Measurements from ENCODE around the gene QSOX1. TPM values are rescaled to one million over a fixed set of nuclear protein-coding genes. Genes with fewer than 3 reads are reported as not detected.

Gene QSOX1
- total and polyA plus RNA-seq, 2 experiments from 2014 or later: 225 to 257 TPM

- Histone ChIP-seq H3K27me3 (no peaks in the 10 kb centered on the region), H3K27ac (no peak overlapping the region), H4K20me1 (ENCODE audit: insufficient read depth, poor library complexity, severe bottlenecking) (no peaks in the 10 kb centered on the region), H3K9me2 (replicated peaks; ENCODE audit: insufficient read depth) (no peaks in the 10 kb centered on the region), H3K4me1 (ENCODE audit: insufficient read depth) (no peaks in the 10 kb centered on the region), H3K4me2 (no peak overlapping the region), H3K9me3 (ENCODE audit: low read depth) (no peaks in the 10 kb centered on the region), H3K79me2 (no peaks in the 10 kb centered on the region), H3K36me3 (replicated peaks; ENCODE audit: insufficient read depth, low read depth) (no peaks in the 10 kb centered on the region), H3K4me3 (no peak overlapping the region), H2AFZ (no peak overlapping the region)
- DNase-seq (ENCODE audit: low spot score): no peak
- TF ChIP-seq EZH2phosphoT487 (IDR thresholded peaks at IDR 0.05; ENCODE audit: low read depth, severe bottlenecking, unreplicated experiment) (no peak), CTCF (IDR thresholded peaks at IDR 0.05; ENCODE audit: poor library complexity) (no peak), EZH2 (IDR thresholded peaks at IDR 0.05; ENCODE audit: borderline replicate concordance) (no peak)
- 93% methylated on average over 13 of the region's 18 CpGs for WGBS (ENCODE audit: low lambda C conversion rate, missing lambda C conversion rate)
Measured at GRCh38 chr1:180193141-180194047, 38.7 kb downstream of the QSOX1 start.

- H4K20me1 ChIP-seq (ENCODE audit: insufficient read depth, poor library complexity, severe bottlenecking): no peaks in the 10 kb centered on the region
Measured at GRCh38 chr1:180194048-180194425, 39.4 kb downstream of the QSOX1 start.

GRCh38 chr1:180194546-180195207, 40.0 kb downstream of the QSOX1 start:
- Histone ChIP-seq H3K9me2 (replicated peaks; ENCODE audit: insufficient read depth) (no peaks in the 10 kb centered on the region), H3K4me1 (ENCODE audit: insufficient read depth) (no peaks in the 10 kb centered on the region), H3K9me3 (ENCODE audit: low read depth) (no peaks in the 10 kb centered on the region), H4K20me1 (ENCODE audit: insufficient read depth, poor library complexity, severe bottlenecking) (no peaks in the 10 kb centered on the region), H3K27me3 (no peaks in the 10 kb centered on the region), H3K27ac (no peak overlapping the region), H3K36me3 (replicated peaks; ENCODE audit: insufficient read depth, low read depth) (no peaks in the 10 kb centered on the region), H3K4me2 (no peak overlapping the region), H3K4me3 (no peak overlapping the region), H2AFZ (no peak overlapping the region), H3K79me2 (no peaks in the 10 kb centered on the region)
- TF ChIP-seq CTCF (IDR thresholded peaks at IDR 0.05; ENCODE audit: poor library complexity) (no peak), EZH2 (IDR thresholded peaks at IDR 0.05; ENCODE audit: borderline replicate concordance) (no peak), EZH2phosphoT487 (IDR thresholded peaks at IDR 0.05; ENCODE audit: low read depth, severe bottlenecking, unreplicated experiment) (no peak)
- DNase-seq (ENCODE audit: low spot score): no peak
- WGBS (ENCODE audit: low lambda C conversion rate, missing lambda C conversion rate): 88% methylated on average over 19 of the region's 19 CpGs

More at GRCh38 chr1:180194048-180194425, 39.4 kb downstream of the QSOX1 start:
- H3K27me3 ChIP-seq: no peaks in the 10 kb centered on the region
- H3K9me3 ChIP-seq (ENCODE audit: low read depth): no peaks in the 10 kb centered on the region
- no peak for TF ChIP-seq CTCF (IDR thresholded peaks at IDR 0.05; ENCODE audit: poor library complexity)
- no peak for TF ChIP-seq EZH2 (IDR thresholded peaks at IDR 0.05; ENCODE audit: borderline replicate concordance)
- TF ChIP-seq EZH2phosphoT487 (IDR thresholded peaks at IDR 0.05; ENCODE audit: low read depth, severe bottlenecking, unreplicated experiment): no peak
- DNase-seq (ENCODE audit: low spot score): no peak
- no peak overlapping the region for H3K27ac ChIP-seq
- no peak overlapping the region for H2AFZ ChIP-seq
- H3K36me3 ChIP-seq (replicated peaks; ENCODE audit: insufficient read depth, low read depth): no peaks in the 10 kb centered on the region
- no peak overlapping the region for H3K4me3 ChIP-seq
- H3K79me2 ChIP-seq: no peaks in the 10 kb centered on the region
- no peaks in the 10 kb centered on the region for H3K4me1 ChIP-seq (ENCODE audit: insufficient read depth)
- no peaks in the 10 kb centered on the region for H3K9me2 ChIP-seq (replicated peaks; ENCODE audit: insufficient read depth)
- no peak overlapping the region for H3K4me2 ChIP-seq
- 94% methylated on average over 13 of the region's 14 CpGs for WGBS (ENCODE audit: low lambda C conversion rate, missing lambda C conversion rate)

All from hepatocyte (in vitro differentiated cells).